DND-41 (cell line): ENCODE data around the gene TTC12.

ENCODE experiments used
- ATAC-seq: fragments of 200-7000 bp; cut with Tn5 transposase; 3 replicates; pipeline ENCODE4 v1.9.1; 2021; ENCODE audit warnings: low read depth; ENCODE audit not compliant: insufficient read depth
- DNase-seq: peaks from one replicate; pipeline ENCODE4 v3.0.0-alpha.2; 2020
- H2AFZ ChIP-seq: 2 replicates; pipeline ENCODE4 v1.6.0; 2012; ENCODE audit warnings: low read depth, low read length
- H3K27ac ChIP-seq: 2 replicates; pipeline ENCODE4 v1.5.1; 2012; ENCODE audit warnings: low read length, inconsistent platforms
- H3K27me3 ChIP-seq: fragments of 200-600 bp; sonication (generic); 2 replicates; pipeline ENCODE4 v1.6.0; 2012; ENCODE audit warnings: low read length, mild to moderate bottlenecking, inconsistent platforms; ENCODE audit not compliant: insufficient read depth, poor library complexity
- H3K36me3 ChIP-seq: 2 replicates; pipeline ENCODE4 v1.5.1; 2012; ENCODE audit warnings: low read length, inconsistent platforms; ENCODE audit not compliant: insufficient read depth
- H3K4me1 ChIP-seq: 2 replicates; pipeline ENCODE4 v1.5.1; 2012; ENCODE audit warnings: mild to moderate bottlenecking, low read length; ENCODE audit not compliant: insufficient read depth
- H3K4me2 ChIP-seq: 2 replicates; pipeline ENCODE4 v1.6.0; 2012; ENCODE audit warnings: mild to moderate bottlenecking, moderate library complexity, low read length, inconsistent platforms; ENCODE audit not compliant: insufficient read depth
- H3K4me3 ChIP-seq, 2 experiments: fragments of 200-600 bp in 1 of 2; shearing (Covaris generic) in 1 of 2; 2 replicates each; pipeline ENCODE4 v1.5.1; 2012 to 2016; ENCODE audit warnings: inconsistent platforms in 2 of 2, low read length in 2 of 2, mild to moderate bottlenecking in 2 of 2, low read depth in 1 of 2, moderate library complexity in 1 of 2
- H3K79me2 ChIP-seq: 2 replicates; pipeline ENCODE4 v1.6.0; 2012; ENCODE audit warnings: low read length, inconsistent platforms; ENCODE audit not compliant: insufficient read depth
- H3K9ac ChIP-seq: 2 replicates; pipeline ENCODE4 v1.6.0; 2012; ENCODE audit warnings: low read depth, mild to moderate bottlenecking, inconsistent platforms, low read length, moderate library complexity
- H3K9me3 ChIP-seq: 2 replicates; pipeline ENCODE4 v1.5.1; 2012; ENCODE audit warnings: low read length, moderate library complexity, mild to moderate bottlenecking, inconsistent platforms; ENCODE audit not compliant: insufficient read depth, severe bottlenecking
- H4K20me1 ChIP-seq: 2 replicates; pipeline ENCODE4 v1.6.0; 2012; ENCODE audit warnings: low read length; ENCODE audit not compliant: insufficient read depth
- CTCF ChIP-seq: IDR thresholded peaks from 2 replicates; pipeline ENCODE4 v1.5.1; 2012; ENCODE audit warnings: borderline replicate concordance, low read length, moderate library complexity, mild to moderate bottlenecking; ENCODE audit not compliant: poor library complexity, severe bottlenecking; ENCODE audit errors: extremely low read depth
- EZH2 ChIP-seq: IDR thresholded peaks from 3 replicates; pipeline ENCODE4 v1.6.1; 2012; ENCODE audit warnings: borderline replicate concordance, low read depth, mild to moderate bottlenecking, moderate library complexity, low read length, inconsistent platforms; ENCODE audit not compliant: severe bottlenecking

TTC12 gene

GRCh38 chr11:113395782-113396336 lies 81.5 kb downstream of the TTC12 start:
- ATAC-seq (no peak), DNase-seq (no peak)
- Histone ChIP-seq H3K79me2 (no peaks in the 10 kb centered on the region), H3K27ac (no peak overlapping the region), H2AFZ (no peak overlapping the region), H3K4me1 (no peaks in the 10 kb centered on the region), H3K4me2 (no peak overlapping the region), H4K20me1 (no peaks in the 10 kb centered on the region), H3K9me3 (no peaks in the 10 kb centered on the region), H3K9ac (no peak overlapping the region), H3K27me3 (peaks cover 6% of the 10 kb centered on the region), H3K4me3 (no peak overlapping the region), H3K36me3 (no peaks in the 10 kb centered on the region)
- TF ChIP-seq CTCF (no peak), EZH2 (no peak)

- Histone ChIP-seq H3K36me3 (no peaks in the 10 kb centered on the region), H3K4me3 (no peak overlapping the region), H3K4me2 (no peak overlapping the region), H2AFZ (no peak overlapping the region), H3K4me1 (no peaks in the 10 kb centered on the region), H4K20me1 (no peaks in the 10 kb centered on the region), H3K27ac (no peak overlapping the region), H3K9ac (no peak overlapping the region), H3K27me3 (peaks cover 6% of the 10 kb centered on the region), H3K79me2 (no peaks in the 10 kb centered on the region), H3K9me3 (no peaks in the 10 kb centered on the region)
- ATAC-seq (no peak), DNase-seq (no peak)
- TF ChIP-seq EZH2 (no peak), CTCF (no peak)
These were observed 82.3 kb downstream of the TTC12 start for GRCh38 chr11:113396690-113397089.

GRCh38 chr11:113397212-113397611 lies 82.8 kb downstream of the TTC12 start:
- Histone ChIP-seq H3K27me3 (peaks cover 6% of the 10 kb centered on the region), H3K9me3 (no peaks in the 10 kb centered on the region), H4K20me1 (no peaks in the 10 kb centered on the region), H3K4me2 (no peak overlapping the region), H3K9ac (no peak overlapping the region), H3K27ac (no peak overlapping the region), H3K4me1 (no peaks in the 10 kb centered on the region), H3K36me3 (no peaks in the 10 kb centered on the region), H3K79me2 (no peaks in the 10 kb centered on the region), H2AFZ (no peak overlapping the region), H3K4me3 (no peak overlapping the region)
- no peak for ATAC-seq
- no peak for DNase-seq
- TF ChIP-seq EZH2 (no peak), CTCF (no peak)

GRCh38 chr11:113397821-113398220 lies 83.4 kb downstream of the TTC12 start:
- Histone ChIP-seq H3K9me3 (no peaks in the 10 kb centered on the region), H3K79me2 (no peaks in the 10 kb centered on the region), H3K4me3 (no peak overlapping the region), H3K27ac (no peak overlapping the region), H3K4me1 (no peaks in the 10 kb centered on the region), H4K20me1 (no peaks in the 10 kb centered on the region), H3K27me3 (peaks cover 6% of the 10 kb centered on the region), H3K4me2 (no peak overlapping the region), H2AFZ (no peak overlapping the region), H3K9ac (no peak overlapping the region), H3K36me3 (no peaks in the 10 kb centered on the region)
- no peak for TF ChIP-seq EZH2
- TF ChIP-seq CTCF: no peak
- no peak for DNase-seq
- ATAC-seq: no peak
